GM12874 (cell line): ENCODE results near the gene ARHGEF12.

Source experiments
- TF ChIP-seq, protein P1 (sequence below): IDR thresholded peaks from 2 replicates; pipeline ENCODE4 v1.5.1; 2011; ENCODE audit warnings: low read depth, mild to moderate bottlenecking, control low read depth, low read length, moderate library complexity; ENCODE audit not compliant: insufficient read depth

The ARHGEF12 gene

DNA sequence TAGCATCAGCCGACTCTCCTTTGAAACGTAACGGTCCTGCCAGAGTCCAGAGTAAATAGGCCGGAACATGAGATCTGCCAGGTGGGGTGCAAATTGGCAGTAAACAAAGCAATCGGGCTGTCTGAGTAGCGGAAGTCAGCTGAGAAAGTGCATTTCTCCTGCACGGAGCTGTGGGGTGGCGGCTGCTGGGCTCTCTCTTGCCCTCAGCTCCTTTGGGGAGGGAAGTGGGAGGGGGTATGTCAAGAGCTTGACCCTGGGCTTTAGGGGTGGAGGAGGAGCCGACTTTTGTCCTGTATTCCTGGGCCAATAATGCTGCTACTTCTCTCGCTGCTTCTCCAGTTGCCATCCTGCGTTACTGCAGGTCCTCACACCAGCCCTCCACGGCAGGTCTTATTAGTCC, 187.0 kb downstream of the ARHGEF12 start:
- TF ChIP-seq, protein P1, sequence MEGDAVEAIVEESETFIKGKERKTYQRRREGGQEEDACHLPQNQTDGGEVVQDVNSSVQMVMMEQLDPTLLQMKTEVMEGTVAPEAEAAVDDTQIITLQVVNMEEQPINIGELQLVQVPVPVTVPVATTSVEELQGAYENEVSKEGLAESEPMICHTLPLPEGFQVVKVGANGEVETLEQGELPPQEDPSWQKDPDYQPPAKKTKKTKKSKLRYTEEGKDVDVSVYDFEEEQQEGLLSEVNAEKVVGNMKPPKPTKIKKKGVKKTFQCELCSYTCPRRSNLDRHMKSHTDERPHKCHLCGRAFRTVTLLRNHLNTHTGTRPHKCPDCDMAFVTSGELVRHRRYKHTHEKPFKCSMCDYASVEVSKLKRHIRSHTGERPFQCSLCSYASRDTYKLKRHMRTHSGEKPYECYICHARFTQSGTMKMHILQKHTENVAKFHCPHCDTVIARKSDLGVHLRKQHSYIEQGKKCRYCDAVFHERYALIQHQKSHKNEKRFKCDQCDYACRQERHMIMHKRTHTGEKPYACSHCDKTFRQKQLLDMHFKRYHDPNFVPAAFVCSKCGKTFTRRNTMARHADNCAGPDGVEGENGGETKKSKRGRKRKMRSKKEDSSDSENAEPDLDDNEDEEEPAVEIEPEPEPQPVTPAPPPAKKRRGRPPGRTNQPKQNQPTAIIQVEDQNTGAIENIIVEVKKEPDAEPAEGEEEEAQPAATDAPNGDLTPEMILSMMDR, result no peak

DNA sequence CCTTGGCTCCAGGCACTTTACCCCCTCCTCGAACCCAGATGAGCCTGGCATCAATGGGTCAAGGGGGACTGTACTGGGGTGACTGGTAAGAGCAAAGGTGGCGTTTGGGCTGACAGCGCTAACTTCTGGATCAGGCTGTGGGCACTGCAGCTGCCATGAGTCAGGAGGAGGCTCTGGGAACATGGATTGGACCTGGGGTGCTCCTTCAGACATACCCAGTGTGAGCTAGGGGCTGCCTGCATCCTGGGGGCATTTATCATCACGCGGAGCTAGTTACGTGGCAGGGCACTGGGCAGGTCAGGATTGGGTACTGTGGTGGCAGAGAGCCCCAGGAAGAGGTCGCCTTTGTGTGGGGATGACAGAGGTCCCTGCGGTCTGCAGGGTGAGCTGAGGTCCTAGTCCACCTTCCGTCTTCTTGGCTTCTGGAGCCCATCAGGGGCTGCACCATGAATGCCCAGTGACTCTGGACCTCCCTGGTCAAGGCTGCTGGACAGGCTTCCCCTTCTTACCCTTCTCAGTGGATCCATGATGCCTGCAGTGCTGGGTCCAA, 188.4 kb downstream of the ARHGEF12 start:
- TF ChIP-seq, protein P1, result no peak

DNA sequence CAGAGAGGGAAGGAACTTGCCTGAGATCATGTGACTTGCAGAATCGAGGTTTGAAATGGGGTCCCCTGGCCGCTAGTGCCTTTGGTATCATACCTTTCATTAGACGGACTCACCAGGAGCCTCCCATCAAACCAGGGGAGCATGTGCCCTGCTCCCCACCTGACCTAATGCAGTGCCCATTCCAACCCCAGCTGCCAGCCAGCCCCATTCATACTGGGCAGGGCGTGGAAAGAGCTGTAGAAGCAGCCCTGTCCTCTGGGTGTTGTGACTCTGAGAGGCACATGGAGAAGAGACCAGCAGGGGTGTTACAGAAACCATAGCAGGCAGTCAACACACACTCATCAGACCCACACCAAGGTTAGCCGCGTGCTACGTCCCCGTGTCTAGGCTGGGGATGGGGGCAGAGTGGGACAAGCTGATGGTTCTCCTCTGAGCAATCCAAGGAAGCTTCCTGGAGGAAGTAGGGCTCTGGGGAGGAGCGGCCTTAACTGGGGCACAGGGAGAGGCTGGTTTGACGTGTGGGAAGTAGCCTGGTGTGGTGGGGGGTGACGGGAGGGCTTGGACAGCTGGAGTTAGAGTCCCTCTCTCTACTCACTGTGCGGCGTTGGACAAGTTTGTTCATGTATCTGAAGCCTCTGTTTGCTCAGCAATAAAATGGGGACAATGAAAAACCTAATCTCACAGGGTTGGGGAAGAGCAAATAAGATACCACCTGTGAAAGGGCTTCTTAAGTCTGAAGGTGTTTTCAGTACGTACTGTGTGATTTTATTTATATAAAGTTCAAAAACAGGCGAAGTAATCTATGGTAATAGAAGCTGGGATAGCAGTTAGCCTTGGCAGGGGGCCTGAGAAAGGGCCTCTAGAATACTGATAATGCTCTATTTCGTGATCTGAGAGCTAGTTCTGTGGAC, 189.3 kb downstream of the ARHGEF12 start:
- TF ChIP-seq, protein P1, result no peak

DNA sequence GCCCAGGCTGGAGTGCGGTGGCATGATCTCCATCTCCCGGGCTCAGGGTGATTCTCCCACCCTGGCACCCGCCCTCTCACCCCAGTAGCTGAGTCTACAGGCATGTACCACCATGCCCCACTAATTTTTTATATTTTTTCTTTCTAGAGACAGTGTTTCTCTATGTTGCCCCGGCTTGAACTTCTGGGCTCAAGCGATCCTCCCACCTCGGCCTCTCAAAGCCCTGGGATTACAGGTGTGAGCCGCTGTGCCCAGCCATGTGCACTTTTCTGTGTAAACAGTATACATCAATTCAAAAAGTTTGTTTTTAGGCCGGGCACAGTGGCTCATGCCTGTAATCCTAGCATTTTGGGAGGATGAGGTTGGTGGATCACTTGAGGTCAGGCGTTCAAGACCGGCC, 190.0 kb downstream of the ARHGEF12 start:
- TF ChIP-seq, protein P1, result no peak

DNA sequence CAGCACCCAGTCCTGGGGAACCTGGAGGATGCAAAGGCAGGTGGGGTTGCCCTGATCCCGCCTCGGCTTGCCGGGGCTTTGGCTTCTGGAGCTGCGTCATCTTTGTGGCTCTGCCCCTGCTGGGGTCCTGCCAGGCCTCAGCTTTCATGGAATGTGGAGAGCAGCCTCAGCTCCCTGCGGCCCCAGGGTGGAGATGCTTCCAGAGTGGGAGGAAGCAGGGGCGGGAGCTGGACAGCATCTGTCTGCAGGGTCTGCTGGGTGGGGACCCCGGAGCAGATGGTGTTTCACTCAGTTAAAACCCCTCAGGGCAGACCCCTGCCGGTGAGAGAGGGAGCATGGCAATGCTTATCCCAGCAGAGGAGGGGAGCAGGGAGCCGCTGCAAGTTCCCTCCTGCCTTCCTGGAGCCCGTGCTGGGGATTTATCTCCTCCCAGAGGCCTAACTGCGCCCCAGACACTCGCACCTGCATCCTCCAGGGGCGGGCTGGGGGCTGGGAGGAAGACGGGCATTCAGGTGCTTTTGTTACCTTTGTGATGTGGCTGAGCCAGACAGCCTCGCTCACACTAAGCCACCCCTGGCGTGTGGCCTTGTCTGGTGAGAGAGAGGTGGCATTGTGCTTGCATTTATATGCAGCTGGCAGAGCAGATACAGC, 191.0 kb downstream of the ARHGEF12 start:
- TF ChIP-seq, protein P1, result no peak

DNA sequence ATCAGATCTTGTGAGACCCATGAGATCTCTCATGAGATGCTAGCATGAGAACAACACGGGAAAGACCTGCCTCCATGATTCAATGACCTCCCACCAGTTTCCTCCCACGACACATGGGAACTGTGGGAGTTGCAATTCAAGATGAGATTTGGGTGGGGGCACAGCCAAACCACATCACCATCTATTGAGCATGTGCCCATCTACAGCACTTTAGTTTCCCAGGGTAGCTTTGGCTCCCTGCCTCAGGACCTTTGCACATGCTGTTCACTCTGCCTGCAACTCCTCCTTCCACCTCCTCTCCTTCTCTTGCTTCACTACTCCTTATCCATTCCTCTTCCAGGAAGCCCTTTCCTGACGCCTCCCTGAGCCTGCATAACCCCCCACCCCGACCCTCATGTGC, 192.5 kb downstream of the ARHGEF12 start:
- TF ChIP-seq, protein P1, result no peak

DNA sequence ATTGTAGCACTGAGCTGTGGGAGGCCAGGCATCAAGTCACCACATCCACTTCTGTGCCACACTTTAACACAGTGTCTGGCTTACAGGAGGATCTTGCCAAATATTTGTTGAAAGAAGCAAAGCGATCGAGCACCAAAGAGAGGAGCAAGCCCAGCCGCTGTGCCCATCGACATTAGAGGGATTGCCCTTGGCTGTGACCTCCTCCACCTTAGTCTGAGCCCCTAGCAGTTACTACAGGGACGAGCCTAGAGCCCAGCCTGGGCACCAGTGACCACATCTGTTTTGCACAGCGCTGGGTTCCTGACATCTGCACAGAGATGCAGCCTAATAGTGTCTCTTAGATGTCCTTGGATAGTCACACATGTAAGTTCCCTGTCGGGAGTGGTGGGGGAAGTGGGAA, 193.0 kb downstream of the ARHGEF12 start:
- TF ChIP-seq, protein P1, result no peak
